Neural cell (in vitro differentiated cells): ENCODE measurements around the gene EIF4G3. TPM values are rescaled to one million over a fixed set of nuclear protein-coding genes. Genes with fewer than 3 reads are reported as not detected.

Source experiments
- H2AFZ ChIP-seq: fragments of 200-600, 300-800 bp; sonication (generic), shearing (Covaris generic); 2 replicates; pipeline ENCODE4 v1.6.0; 2014; ENCODE audit warnings: low read depth, mild to moderate bottlenecking, antibody characterized with exemption, low read length, moderate library complexity
- H3F3A ChIP-seq: fragments of 200-600 bp; shearing (Covaris generic); 2 replicates; pipeline ENCODE4 v1.6.1; 2016; ENCODE audit warnings: mild to moderate bottlenecking, moderate library complexity, mixed read lengths, antibody characterized with exemption, low read length; ENCODE audit not compliant: insufficient read depth, poor library complexity, severe bottlenecking
- H3K27ac ChIP-seq: fragments of 200-600, 300-800 bp; sonication (generic), shearing (Covaris generic); 2 replicates; pipeline ENCODE4 v1.5.1; 2014; ENCODE audit warnings: mild to moderate bottlenecking, low read length, moderate library complexity
- H3K27me3 ChIP-seq: fragments of 300-800, 200-600 bp; sonication (generic), shearing (Covaris generic); 2 replicates; pipeline ENCODE4 v1.6.0; 2014; ENCODE audit warnings: mild to moderate bottlenecking, low read depth, low read length, moderate library complexity; ENCODE audit not compliant: insufficient read depth
- H3K36me3 ChIP-seq: fragments of 300-800, 200-600 bp; sonication (generic), shearing (Covaris generic); 2 replicates; pipeline ENCODE4 v1.5.1; 2014; ENCODE audit warnings: mild to moderate bottlenecking, antibody characterized with exemption, low read length, moderate library complexity; ENCODE audit not compliant: insufficient read depth
- H3K4me2 ChIP-seq: fragments of 300-800, 200-600 bp; sonication (generic), shearing (Covaris generic); 2 replicates; pipeline ENCODE4 v1.6.0; 2014; ENCODE audit warnings: mild to moderate bottlenecking, low read length
- H3K4me3 ChIP-seq: fragments of 300-800, 200-600 bp; sonication (generic), shearing (Covaris generic); 2 replicates; pipeline ENCODE4 v1.5.1; 2014; ENCODE audit warnings: mild to moderate bottlenecking, low read length, moderate library complexity
- H3K79me2 ChIP-seq: fragments of 200-600 bp; shearing (Covaris generic); replicated peaks from 2 replicates; pipeline ENCODE4 v1.6.0; 2014; ENCODE audit warnings: mild to moderate bottlenecking, low read length, moderate library complexity; ENCODE audit not compliant: insufficient read depth
- H3K9ac ChIP-seq: fragments of 300-800, 200-600 bp; sonication (generic), shearing (Covaris generic); 2 replicates; pipeline ENCODE4 v1.6.1; 2016; ENCODE audit warnings: mild to moderate bottlenecking, low read length, mixed read lengths
- H3K9me2 ChIP-seq: fragments of 200-600 bp; shearing (Covaris generic); 2 replicates; pipeline ENCODE4 v1.6.1; 2016; ENCODE audit warnings: mild to moderate bottlenecking, low read length, mixed read lengths; ENCODE audit not compliant: insufficient read depth
- H3K9me3 ChIP-seq: fragments of 200-600, 300-800 bp; sonication (generic), shearing (Covaris generic); 2 replicates; pipeline ENCODE4 v1.6.1; 2016; ENCODE audit warnings: mild to moderate bottlenecking, mixed run types, low read length, moderate library complexity, mixed read lengths
- H4K20me1 ChIP-seq: fragments of 200-600 bp; shearing (Covaris generic); 2 replicates; pipeline ENCODE4 v1.6.1; 2016; ENCODE audit warnings: mild to moderate bottlenecking, mixed run types; ENCODE audit not compliant: insufficient read depth
- CTCF ChIP-seq: fragments of 450-650 bp; IDR thresholded peaks from 2 replicates; pipeline ENCODE4 v1.5.1; 2014; ENCODE audit warnings: antibody characterized with exemption, mild to moderate bottlenecking, moderate library complexity; ENCODE audit not compliant: poor library complexity, severe bottlenecking
- EP300 ChIP-seq: fragments of 450-650 bp; conservative IDR thresholded peaks from 2 replicates; pipeline ENCODE4 v1.6.1; 2014; ENCODE audit warnings: antibody characterized with exemption, mild to moderate bottlenecking, moderate library complexity; ENCODE audit not compliant: poor library complexity, severe bottlenecking
- EZH2 ChIP-seq: fragments of 200-600, 300-800 bp; shearing (Covaris generic), sonication (generic); IDR thresholded peaks from 2 replicates; pipeline ENCODE4 v1.6.1; 2014; ENCODE audit warnings: antibody characterized with exemption, low read length, borderline replicate concordance, mild to moderate bottlenecking; ENCODE audit not compliant: insufficient read depth, poor library complexity, severe bottlenecking
- MXI1 ChIP-seq: fragments of 450-650 bp; conservative IDR thresholded peaks from 2 replicates; pipeline ENCODE4 v1.6.1; 2014; ENCODE audit warnings: antibody characterized with exemption, mild to moderate bottlenecking; ENCODE audit not compliant: poor library complexity, severe bottlenecking
- POLR2AphosphoS5 ChIP-seq: IDR thresholded peaks from 2 replicates; pipeline ENCODE4 v1.6.1; 2012
- RAD21 ChIP-seq: fragments of 450-650 bp; conservative IDR thresholded peaks from 2 replicates; pipeline ENCODE4 v1.6.1; 2014; ENCODE audit warnings: antibody characterized with exemption, mild to moderate bottlenecking, moderate library complexity
- REST ChIP-seq: IDR thresholded peaks from 2 replicates; pipeline ENCODE4 v1.6.1; 2012; ENCODE audit warnings: borderline replicate concordance
- SMC3 ChIP-seq: fragments of 450-650 bp; conservative IDR thresholded peaks from 2 replicates; pipeline ENCODE4 v1.6.1; 2014; ENCODE audit warnings: antibody characterized with exemption, mild to moderate bottlenecking, moderate library complexity; ENCODE audit not compliant: poor library complexity
- TAF1 ChIP-seq: IDR thresholded peaks from 2 replicates; pipeline ENCODE4 v1.6.1; 2012; ENCODE audit warnings: low read depth
- polyA plus RNA-seq: library from polyadenylated mRNA; depleted of rRNA; stranded (reverse); fragments of >200 nt; gene quantifications from 2 replicates; pipeline ENCODE4 v1.2.3, GENCODE V29; 2014

EIF4G3 gene
- polyA plus RNA-seq, 1 donor from 2014 or later, result 56.9 TPM

- TF ChIP-seq EP300 (no peak), SMC3 (no peak), RAD21 (no peak), REST (no peak), EZH2 (no peak), TAF1 (no peak), POLR2AphosphoS5 (no peak), MXI1 (no peak), CTCF (no peak)
- Histone ChIP-seq H3K27ac (no peak overlapping the region), H2AFZ (no peak overlapping the region), H3K4me3 (no peak overlapping the region), H3K79me2 (no peaks in the 10 kb centered on the region), H4K20me1 (no peaks in the 10 kb centered on the region), H3K9ac (no peak overlapping the region), H3K9me3 (no peaks in the 10 kb centered on the region), H3K36me3 (no peaks in the 10 kb centered on the region), H3K9me2 (no peaks in the 10 kb centered on the region), H3K4me2 (no peak overlapping the region), H3K27me3 (no peaks in the 10 kb centered on the region), H3F3A (no peaks in the 10 kb centered on the region)
These were observed 66.5 kb downstream of the EIF4G3 start for GRCh38 chr1:21110163-21110562.

- H3K9me3 ChIP-seq, result no peaks in the 10 kb centered on the region
- no peaks in the 10 kb centered on the region for H3K27me3 ChIP-seq
- no peak overlapping the region for H3K27ac ChIP-seq
- no peaks in the 10 kb centered on the region for H3K9me2 ChIP-seq
- no peaks in the 10 kb centered on the region for H3F3A ChIP-seq
- H3K36me3 ChIP-seq, result peaks cover 4% of the 10 kb centered on the region
- no peak overlapping the region for H3K4me2 ChIP-seq
- H3K9ac ChIP-seq, result no peak overlapping the region
- no peaks in the 10 kb centered on the region for H3K79me2 ChIP-seq
- no peak overlapping the region for H3K4me3 ChIP-seq
- H4K20me1 ChIP-seq, result no peaks in the 10 kb centered on the region
- TF ChIP-seq REST, result no peak
- no peak for TF ChIP-seq MXI1
- TF ChIP-seq TAF1, result no peak
- TF ChIP-seq EP300, result no peak
- no peak for TF ChIP-seq EZH2
- TF ChIP-seq RAD21, result no peak
- no peak for TF ChIP-seq POLR2AphosphoS5
- no peak for TF ChIP-seq CTCF
- TF ChIP-seq SMC3, result no peak
- H2AFZ ChIP-seq, result no peak overlapping the region
These were observed 70.0 kb downstream of the EIF4G3 start for GRCh38 chr1:21106709-21107108.
